Left ventricle myocardium inferior (tissue), 1 donor: ENCODE measurements around the gene UGT1A9. TPM values are rescaled to one million over a fixed set of nuclear protein-coding genes. Genes with fewer than 3 reads are reported as not detected.
"Not testable (repeated sequence)": the region's sequence is repeated elsewhere in the genome, so short reads cannot be mapped to it uniquely, and the experiment has no call there.

Experiments used
- DNase-seq: peaks from one replicate; pipeline ENCODE4 v3.0.0-alpha.2; 2020
- H3K27ac ChIP-seq: fragments of 200-600 bp; replicated peaks from 2 replicates; pipeline ENCODE4 v1.8.0; 2021
- H3K27me3 ChIP-seq: fragments of 200-600 bp; 2 replicates; pipeline ENCODE4 v1.8.0; 2021; ENCODE audit warnings: low read depth
- H3K36me3 ChIP-seq: fragments of 200-600 bp; 2 replicates; pipeline ENCODE4 v1.8.0; 2021
- H3K4me1 ChIP-seq: fragments of 200-600 bp; 2 replicates; pipeline ENCODE4 v1.8.0; 2021
- H3K4me3 ChIP-seq: fragments of 200-600 bp; 2 replicates; pipeline ENCODE4 v1.8.0; 2021; ENCODE audit warnings: mild to moderate bottlenecking, moderate library complexity
- H3K9me3 ChIP-seq: fragments of 200-600 bp; replicated peaks from 2 replicates; pipeline ENCODE4 v1.8.0; 2021
- intact Hi-C: fragments of 100-400 bp; cut with micrococcal nuclease; formaldehyde crosslinking; loops from one replicate; pipeline ENCODE4 v1.11.0; 2022
- total RNA-seq: library from RNA; stranded (reverse); fragmentation: NEBNext Ultra II Directional; extraction: Animal tissue kit (Norgen Biotek cat#: 25700); gene quantifications from one replicate; pipeline ENCODE4 v1.2.1, GENCODE V29; 2021
- TF ChIP-seq, protein P1 (sequence below): fragments of 200-600 bp; IDR thresholded peaks from 2 replicates; pipeline ENCODE4 v1.8.0; 2021; ENCODE audit warnings: antibody characterized with exemption, mild to moderate bottlenecking, borderline replicate concordance
- donor health status: DM: no; HTN: yes; CAD: no; lungs with severe emphysema.

The UGT1A9 gene
- total RNA-seq, 1 donor from 2014 or later: not detected

DNA sequence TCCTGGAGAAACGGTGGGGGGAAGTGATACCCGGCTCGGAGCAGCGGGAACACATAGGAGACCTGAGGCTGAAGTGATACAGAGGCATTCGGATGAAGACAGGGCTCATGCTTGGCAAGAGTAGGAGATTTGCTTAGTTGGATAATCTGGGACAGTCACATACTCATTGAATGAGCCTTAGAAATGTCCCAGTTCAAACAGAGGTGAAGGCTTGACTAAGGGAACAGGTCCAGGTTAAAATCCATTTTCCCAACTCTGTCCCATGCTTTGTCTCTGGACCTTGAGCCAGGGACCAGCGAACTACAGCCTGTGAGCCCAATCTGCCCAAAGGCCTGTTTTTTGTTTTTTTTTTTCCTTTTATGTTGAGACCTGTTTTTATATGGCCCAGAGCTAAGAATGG is 22.3 kb downstream of the UGT1A9 start:
- Histone ChIP-seq H3K4me1 (no peaks in the 10 kb centered on the region), H3K27me3 (peaks cover 18% of the 10 kb centered on the region), H3K36me3 (no peaks in the 10 kb centered on the region), H3K4me3 (no peak overlapping the region), H3K27ac (no peak overlapping the region), H3K9me3 (no peaks in the 10 kb centered on the region)
- intact Hi-C loops: no loop called here
- no peak for DNase-seq
- TF ChIP-seq, protein P1, sequence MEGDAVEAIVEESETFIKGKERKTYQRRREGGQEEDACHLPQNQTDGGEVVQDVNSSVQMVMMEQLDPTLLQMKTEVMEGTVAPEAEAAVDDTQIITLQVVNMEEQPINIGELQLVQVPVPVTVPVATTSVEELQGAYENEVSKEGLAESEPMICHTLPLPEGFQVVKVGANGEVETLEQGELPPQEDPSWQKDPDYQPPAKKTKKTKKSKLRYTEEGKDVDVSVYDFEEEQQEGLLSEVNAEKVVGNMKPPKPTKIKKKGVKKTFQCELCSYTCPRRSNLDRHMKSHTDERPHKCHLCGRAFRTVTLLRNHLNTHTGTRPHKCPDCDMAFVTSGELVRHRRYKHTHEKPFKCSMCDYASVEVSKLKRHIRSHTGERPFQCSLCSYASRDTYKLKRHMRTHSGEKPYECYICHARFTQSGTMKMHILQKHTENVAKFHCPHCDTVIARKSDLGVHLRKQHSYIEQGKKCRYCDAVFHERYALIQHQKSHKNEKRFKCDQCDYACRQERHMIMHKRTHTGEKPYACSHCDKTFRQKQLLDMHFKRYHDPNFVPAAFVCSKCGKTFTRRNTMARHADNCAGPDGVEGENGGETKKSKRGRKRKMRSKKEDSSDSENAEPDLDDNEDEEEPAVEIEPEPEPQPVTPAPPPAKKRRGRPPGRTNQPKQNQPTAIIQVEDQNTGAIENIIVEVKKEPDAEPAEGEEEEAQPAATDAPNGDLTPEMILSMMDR: no peak

GRCh38 chr2:233698740-233699139 is 27.0 kb downstream of the UGT1A9 start:
- no peak for DNase-seq
- H3K9me3 ChIP-seq: peaks cover 10% of the 10 kb centered on the region
- intact Hi-C loops: no loop called here
- TF ChIP-seq, protein P1: no peak
- H3K36me3 ChIP-seq: no peaks in the 10 kb centered on the region
- no peak overlapping the region for H3K27ac ChIP-seq
- peaks cover 5% of the 10 kb centered on the region for H3K27me3 ChIP-seq
- no peaks in the 10 kb centered on the region for H3K4me1 ChIP-seq
- no peak overlapping the region for H3K4me3 ChIP-seq

DNA sequence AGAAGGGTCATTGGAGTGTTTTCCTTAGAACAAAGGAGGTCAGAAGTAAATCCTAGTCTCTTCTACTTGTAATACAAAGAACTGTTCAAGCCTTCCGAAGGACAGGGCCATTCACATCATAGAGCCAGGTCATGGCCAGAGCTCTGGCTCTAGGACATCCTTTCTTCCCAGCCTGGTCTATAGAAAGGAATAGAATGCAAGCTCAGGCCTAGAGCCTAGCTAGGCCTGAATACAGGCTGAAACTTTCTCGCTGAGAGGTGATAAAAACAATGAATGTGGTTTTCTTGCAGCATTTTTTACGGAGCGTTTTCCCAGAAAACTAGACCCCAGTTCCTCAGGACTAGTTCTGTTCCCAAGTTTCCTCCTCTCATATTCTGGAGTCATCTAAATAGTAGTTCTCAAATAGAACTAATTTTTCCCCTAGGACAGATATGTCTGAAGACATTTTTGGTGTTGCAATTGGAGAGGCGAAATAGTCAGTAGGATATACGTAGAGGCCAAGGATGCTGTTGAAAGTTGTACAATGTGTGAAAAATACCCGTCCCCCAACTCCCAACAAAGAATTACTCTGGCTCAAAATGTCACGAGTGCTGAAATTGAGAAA is 27.8 kb downstream of the UGT1A9 start:
- TF ChIP-seq, protein P1: no peak
- Histone ChIP-seq H3K27ac (no peak overlapping the region), H3K36me3 (no peaks in the 10 kb centered on the region), H3K4me3 (no peak overlapping the region), H3K4me1 (no peaks in the 10 kb centered on the region), H3K9me3 (peaks cover 17% of the 10 kb centered on the region), H3K27me3 (peaks cover 5% of the 10 kb centered on the region)
- intact Hi-C loops: no loop called here
- DNase-seq: no peak

- intact Hi-C loops: no loop called here
- Histone ChIP-seq H3K4me1 (no peaks in the 10 kb centered on the region), H3K4me3 (no peak overlapping the region), H3K27ac (no peak overlapping the region), H3K27me3 (peaks cover 5% of the 10 kb centered on the region), H3K9me3 (peaks cover 22% of the 10 kb centered on the region), H3K36me3 (no peaks in the 10 kb centered on the region)
- no peak for DNase-seq
- TF ChIP-seq, protein P1: no peak
These were observed 28.4 kb downstream of the UGT1A9 start for GRCh38 chr2:233700028-233700635.

GRCh38 chr2:233700842-233701241 is 29.1 kb downstream of the UGT1A9 start:
- H3K4me1 ChIP-seq, H3K4me3 ChIP-seq, DNase-seq, intact Hi-C loops, H3K36me3 ChIP-seq, H3K27me3 ChIP-seq, H3K27ac ChIP-seq: not testable (repeated sequence)
- peaks cover 22% of the 10 kb centered on the region for H3K9me3 ChIP-seq

DNA sequence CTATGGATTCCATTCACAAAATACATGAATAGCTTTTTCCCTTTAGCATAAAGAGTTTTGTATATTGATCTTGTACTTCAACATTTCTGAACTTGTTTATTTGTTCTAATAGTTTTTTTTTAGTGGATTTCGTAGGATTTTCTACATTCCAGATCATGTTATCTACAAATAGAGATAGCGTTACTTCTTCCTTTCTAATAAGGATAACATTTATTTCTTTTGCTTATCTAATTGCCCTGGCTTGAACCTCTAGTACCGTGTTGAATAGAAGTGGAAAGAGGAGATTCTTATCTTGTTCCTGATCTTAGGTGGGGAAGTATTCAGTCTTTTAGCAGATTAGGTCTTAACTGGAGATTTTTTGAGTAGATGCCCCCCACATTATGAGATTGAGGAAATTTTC is 30.5 kb downstream of the UGT1A9 start:
- TF ChIP-seq, protein P1: no peak
- peaks cover 22% of the 10 kb centered on the region for H3K9me3 ChIP-seq
- no peak overlapping the region for H3K27ac ChIP-seq
- no peaks in the 10 kb centered on the region for H3K36me3 ChIP-seq
- H3K27me3 ChIP-seq: peaks cover 5% of the 10 kb centered on the region
- no peak for DNase-seq
- H3K4me1 ChIP-seq: no peaks in the 10 kb centered on the region
- intact Hi-C loops: no loop called here
- no peak overlapping the region for H3K4me3 ChIP-seq
